NCI-H187 treated with DMSO at 0.1 percent for 48 hours (cell line): ENCODE measurements around the gene SNX19.
"Not testable (repeated sequence)": the region's sequence is repeated elsewhere in the genome, so short reads cannot be mapped to it uniquely, and the experiment has no call there.

Experiments used
- DNase-seq: peaks from one replicate; lab custom pipeline; 2025; lab: John Stamatoyannopoulos, UW

The SNX19 gene

GRCh38 chr11:130872981-130873380, 43.3 kb downstream of the SNX19 start:
- DNase-seq: no peak

- no peak for DNase-seq
Measured at GRCh38 chr11:130872513-130872912, 43.8 kb downstream of the SNX19 start.

GRCh38 chr11:130872102-130872501, 44.2 kb downstream of the SNX19 start:
- no peak for DNase-seq

GRCh38 chr11:130871616-130872015, 44.7 kb downstream of the SNX19 start:
- DNase-seq: no peak

DNA sequence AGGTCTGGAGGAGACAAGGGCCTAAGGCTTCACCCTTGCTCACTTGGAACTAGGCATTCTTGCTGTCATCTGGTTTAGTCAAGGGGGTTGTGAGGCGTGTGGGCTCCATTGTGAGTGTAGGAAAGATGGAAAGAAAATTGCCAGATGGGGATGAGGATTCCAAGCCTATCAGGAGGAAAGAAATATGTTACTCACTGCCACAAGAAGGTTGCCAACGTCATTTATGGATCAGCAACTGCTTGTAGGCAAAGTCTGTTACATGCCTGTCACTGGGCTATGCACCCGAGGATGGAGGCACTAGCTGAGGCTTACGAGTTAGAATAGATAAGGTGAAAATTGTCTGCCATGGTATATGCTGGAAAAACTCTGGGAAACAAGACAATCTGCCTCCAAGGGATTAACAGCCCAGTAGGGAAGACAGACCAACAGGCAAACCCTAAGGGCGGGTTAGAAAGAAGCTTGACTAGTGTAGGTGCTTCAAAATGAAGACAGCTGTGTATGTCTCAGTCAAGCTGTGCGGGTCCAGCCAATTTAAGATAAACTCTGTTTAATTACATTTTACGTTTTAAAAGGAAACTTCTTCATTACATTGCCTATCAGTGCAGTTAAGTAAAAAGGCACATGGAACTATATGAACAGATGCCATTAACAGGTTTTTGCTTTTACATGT, 47.4 kb downstream of the SNX19 start:
- no peak for DNase-seq

GRCh38 chr11:130868086-130868710, 48.1 kb downstream of the SNX19 start:
- DNase-seq: no peak

DNA sequence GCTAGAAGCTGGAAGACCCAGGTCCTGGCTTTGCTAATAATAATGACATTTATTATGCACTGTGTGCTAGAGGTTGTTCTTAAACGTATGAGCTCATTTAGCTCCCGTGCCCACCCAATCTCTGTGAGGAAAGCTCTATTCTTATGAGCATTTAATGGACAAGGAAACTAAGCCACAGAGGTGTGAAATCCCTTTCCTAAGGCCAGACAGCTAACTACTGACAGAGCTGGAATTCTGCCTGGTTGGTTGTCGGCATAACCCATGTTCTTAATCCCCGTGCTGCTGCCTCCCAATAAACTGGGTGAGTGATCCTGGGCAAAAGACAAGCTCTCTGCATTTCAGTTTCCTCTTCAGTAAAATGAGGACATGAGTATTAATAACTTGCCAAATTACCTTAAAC, 49.4 kb downstream of the SNX19 start:
- DNase-seq: no peak

- DNase-seq: no peak
Measured at GRCh38 chr11:130865774-130866114, 50.5 kb downstream of the SNX19 start.

DNA sequence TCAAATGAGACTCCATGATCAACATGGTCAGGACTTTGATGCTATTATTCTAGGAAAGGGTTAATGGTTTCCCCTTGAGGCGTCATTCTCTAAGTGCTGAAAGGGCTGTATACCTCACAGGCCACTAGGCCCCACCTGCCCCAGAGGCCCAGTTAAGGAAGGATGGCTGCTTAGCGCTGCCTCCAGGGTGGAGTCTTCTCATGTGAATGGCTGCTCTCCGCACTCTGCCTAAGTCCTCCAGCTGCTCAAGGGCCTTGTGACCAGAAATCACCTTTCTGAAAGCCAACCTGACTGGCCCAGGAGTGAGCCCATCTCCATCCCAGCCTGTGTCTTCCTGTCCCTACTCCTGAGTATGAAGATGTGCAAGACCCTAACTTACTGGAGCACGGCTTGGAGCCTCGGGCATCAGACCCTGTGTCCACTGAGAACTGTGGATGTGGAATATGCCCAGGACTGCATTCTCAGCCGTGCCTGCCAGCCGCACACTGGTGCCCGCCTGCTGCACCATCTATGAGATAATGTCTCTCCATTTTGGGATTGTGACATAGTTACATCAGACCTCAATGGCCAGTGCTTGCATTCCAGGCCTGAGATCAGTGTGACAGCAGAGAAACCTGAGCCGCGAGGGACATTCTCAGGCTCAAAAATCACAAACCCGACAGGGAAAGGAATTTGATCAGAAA, 51.0 kb downstream of the SNX19 start:
- DNase-seq: no peak

DNA sequence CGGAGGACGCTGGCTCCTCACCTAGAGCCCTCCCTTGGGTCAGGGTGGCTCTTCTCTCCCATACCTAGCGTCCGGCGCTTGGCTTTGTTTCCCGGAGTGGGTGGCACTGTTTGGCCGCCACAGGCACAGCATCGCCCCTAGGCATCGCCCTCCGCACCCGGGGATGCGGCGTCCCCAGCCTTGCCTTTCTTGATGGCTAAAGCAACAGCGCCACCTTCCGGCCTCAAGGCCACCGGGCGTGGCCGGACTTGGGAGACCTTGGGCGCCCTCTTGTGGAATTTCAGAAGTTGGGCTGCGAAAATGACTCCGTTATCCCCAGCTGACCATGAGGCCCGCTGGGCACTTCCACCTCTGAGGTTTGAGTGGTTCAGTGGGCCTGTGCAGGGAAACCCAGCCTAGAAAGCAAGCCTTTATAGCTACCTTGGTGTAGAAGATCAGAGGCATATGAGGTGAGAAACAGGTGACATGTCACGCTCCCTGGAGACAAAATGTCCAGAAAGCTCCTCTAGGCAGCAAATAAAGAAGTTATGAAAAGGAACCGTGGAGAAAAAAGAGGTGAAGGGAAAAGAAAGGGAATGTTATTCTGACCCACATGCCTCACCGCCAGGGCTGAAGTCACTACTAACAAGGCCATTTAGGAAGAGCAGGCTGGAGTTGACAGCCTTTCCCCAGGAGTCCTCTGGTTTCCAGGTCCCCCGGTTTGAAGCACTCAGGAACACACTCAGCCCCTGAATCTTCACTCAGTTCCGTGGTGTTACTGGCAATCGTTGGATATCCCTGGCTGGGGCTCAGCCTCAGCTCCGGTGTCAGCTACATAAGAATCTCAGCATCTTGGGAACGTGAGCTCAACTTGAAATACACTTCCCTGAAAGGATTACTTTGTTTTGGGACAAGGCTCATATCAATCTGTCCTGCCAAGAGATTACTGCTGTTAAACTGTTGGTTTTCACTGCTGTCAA, 54.1 kb downstream of the SNX19 start:
- DNase-seq: peak; percentile 13

- no peak for DNase-seq
Measured at GRCh38 chr11:130861283-130861682, 55.0 kb downstream of the SNX19 start.

DNA sequence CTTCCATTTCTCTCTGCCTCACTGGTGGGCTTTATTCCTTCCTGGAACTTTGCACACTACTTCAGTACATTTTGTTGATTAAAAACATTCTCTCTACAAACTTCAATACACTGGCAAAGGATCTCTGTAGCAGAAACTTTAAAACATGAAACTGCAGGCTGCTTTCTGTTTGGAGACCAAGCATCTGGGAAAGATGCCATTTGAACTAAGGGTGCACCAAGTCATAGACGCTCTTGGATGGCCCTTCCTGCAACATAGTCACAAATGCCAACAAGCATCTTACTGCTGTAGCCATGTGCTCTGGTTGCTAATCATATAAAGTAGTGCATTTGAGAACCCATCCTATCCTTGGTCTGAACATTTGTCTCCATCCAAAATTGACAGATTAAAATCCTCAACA, 56.4 kb downstream of the SNX19 start:
- no peak for DNase-seq

DNA sequence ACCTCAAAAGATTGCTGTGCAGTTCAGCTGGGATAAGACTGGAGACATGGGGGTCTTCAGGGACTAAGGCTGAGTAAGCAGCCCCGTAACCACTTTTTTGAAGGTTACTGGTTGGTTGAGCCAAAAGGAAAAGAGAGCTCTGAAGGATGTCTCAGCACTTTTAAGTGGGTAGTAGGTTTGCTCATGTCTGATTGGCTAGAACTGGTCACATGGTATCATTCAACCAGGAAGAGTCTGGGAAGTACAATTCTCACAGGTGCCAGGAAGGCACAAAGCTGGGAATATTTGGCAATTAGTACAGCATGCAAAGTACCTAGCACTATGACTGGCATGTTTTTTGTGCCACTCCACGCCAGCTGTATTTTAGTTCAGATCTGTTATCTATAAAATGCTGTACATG, 58.1 kb downstream of the SNX19 start:
- DNase-seq: no peak

DNA sequence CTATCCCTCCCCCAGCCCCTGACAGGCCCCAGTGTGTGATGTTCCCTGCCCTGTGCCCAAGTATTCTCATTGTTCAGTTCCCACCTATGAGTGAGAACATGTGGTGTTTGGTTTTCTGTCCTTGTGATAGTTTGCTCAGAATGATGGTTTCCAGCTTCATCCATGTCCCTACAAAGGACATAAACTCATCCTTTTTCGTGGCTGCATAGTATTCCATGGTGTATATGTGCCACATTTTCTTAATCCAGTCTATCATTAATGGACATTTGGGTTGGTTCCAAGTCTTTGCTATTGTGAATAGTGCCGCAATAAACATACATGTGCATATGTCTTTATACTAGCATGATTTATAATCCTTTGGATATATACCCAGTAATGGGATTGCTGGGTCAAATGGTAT, 60.6 kb downstream of the SNX19 start:
- DNase-seq: not testable (repeated sequence)

DNA sequence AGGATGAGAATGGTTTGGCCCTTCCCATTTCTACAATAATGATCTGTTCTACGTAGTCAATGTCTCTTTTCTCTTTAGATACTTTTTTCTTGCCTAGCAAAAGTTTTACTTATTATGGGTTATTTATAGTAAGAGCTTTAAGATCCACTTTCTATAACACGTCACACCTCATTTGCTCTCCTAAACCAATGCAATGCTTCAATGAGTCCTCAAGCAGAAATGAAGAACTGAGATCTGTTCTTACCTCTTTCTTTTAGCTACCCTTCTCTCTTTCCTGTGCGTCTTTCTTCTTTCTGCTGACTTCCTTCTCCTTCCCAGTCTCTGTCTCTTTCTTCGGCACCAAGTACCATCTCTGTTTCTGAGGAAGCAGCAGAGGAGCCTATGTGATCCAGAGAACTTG, 61.8 kb downstream of the SNX19 start:
- no peak for DNase-seq

GRCh38 chr11:130852589-130852988, 63.7 kb downstream of the SNX19 start:
- DNase-seq: no peak

DNA sequence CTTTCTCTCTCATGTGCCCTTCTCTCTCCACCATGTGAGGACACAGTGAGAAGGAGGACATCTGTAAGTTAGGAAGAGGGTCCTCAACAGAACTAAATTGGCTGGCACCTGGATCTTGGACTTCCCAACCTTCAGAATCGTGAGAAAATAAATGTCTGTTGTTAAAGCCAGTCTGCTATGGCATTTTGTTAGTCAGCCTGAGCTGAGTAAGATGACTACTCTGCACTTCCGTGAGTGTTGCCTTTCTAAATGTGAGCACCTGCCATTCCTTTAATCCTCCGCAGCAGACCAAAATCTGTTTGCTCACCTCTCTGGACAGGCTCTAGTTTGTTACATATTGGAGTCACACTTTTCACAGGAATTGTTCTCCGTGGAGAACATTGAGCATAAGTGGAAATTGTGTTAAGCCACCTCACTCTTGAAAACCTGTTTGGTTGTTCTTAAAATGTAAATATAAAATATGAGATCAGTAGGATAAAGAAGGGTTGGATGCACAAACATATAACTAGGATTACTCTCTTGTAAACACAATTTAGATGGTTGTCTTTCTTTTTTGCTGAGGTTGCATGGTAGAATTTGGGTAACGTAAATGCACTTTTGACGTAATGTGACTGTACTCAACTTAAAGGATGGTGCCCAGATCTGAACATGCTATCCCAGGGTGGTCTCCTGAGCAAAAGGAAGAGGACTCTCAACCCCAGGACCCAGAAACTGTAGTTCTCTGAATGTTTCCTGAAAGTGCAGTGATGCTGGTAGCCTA, 65.9 kb downstream of the SNX19 start:
- no peak for DNase-seq

DNA sequence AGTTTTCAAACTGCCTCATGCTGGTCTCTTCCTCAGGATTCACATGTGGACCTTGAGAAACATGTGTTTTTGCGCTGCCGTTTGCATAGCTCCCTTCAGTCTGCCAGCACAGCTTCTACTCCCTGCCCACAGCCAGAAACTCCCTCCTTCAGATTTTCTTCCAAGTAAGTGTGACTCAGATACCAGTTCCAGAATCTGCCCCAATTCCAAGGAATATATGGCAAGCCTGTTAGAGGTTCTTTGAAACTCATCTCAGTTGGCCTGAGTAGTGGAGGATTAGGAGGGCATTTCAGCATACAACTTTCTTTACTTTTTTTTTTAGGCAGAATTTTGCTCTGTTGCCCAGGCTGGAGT, 67.1 kb downstream of the SNX19 start:
- DNase-seq: no peak

DNA sequence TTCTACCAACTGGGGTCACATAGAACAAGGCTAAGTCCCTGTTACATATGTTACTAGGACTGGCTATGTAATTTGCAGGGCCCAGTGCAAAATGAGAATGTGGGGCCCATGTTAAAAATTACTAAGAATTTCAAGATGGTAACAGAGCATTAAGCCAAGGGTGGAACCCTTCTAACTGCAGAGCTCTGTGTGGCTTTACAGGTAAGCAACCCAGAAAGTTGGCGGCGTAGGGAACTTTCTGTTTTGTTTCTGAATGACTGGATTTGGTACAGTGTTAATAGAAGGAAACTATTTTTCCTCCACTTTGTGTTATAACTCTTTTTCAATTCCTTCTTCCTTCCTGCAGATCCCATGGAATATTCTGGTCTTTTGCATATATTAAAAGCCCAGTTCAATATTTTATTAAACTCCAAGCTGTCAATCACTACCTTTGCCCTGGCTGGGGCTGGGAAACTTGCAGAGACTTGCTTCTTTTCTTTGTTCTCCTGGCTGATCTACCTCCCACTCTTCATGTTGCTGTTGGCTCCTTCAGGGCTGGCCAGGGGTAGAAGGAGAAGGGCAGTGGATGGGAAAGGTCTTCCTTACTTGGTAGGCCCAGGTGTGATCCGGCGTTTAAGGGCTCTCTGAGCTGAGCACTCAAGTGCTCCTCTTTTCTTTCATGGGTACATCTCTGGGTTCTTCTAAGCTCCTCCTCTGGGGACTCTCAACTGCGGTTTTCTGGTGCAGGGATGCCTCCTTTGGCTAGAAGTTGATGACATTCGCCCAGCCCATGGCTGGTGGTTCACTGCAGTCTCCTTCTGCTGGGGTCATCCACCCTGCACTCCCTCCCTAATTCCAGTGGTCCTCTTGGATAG, 67.7 kb downstream of the SNX19 start:
- no peak for DNase-seq

GRCh38 chr11:130847517-130847916, 68.8 kb downstream of the SNX19 start:
- DNase-seq: no peak

- no peak for DNase-seq
Measured at GRCh38 chr11:130846606-130847005, 69.7 kb downstream of the SNX19 start.
